GM12878 (cell line): ENCODE measurements around the gene GPATCH11.

Experiments used
- EZH2 ChIP-seq: IDR thresholded peaks from 2 replicates; pipeline ENCODE4 v1.6.1; 2012; ENCODE audit warnings: low read depth, mild to moderate bottlenecking, control low read depth, inconsistent platforms, low read length, borderline replicate concordance; ENCODE audit not compliant: control insufficient read depth
- FOS ChIP-seq: IDR thresholded peaks from 3 replicates; pipeline ENCODE4 v1.6.1; 2011; ENCODE audit warnings: borderline replicate concordance; ENCODE audit not compliant: insufficient read length; ENCODE audit errors: extremely low read depth
- SIN3A ChIP-seq: IDR thresholded peaks from 2 replicates; pipeline ENCODE4 v1.6.1; 2012; ENCODE audit warnings: low read depth, low read length, improper control_type of control experiment
- SP1 ChIP-seq: IDR thresholded peaks from one replicate; pipeline ENCODE4 v1.6.1; 2011; ENCODE audit warnings: low read depth, low read length
- ZNF274 ChIP-seq: IDR thresholded peaks from one replicate; pipeline ENCODE4 v1.8.0; 2011; ENCODE audit not compliant: insufficient read length, insufficient read depth
- TF ChIP-seq, protein P1 (sequence below): fragments of 450-650 bp; IDR thresholded peaks from 2 replicates; pipeline ENCODE4 v1.6.1; 2017; ENCODE audit warnings: mild to moderate bottlenecking
- TF ChIP-seq, protein P2 (sequence below), 3 experiments: IDR thresholded peaks in 2 of 3; conservative IDR thresholded peaks in 1 of 3; 2 replicates each; pipeline ENCODE4 v1.5.1; 2011; ENCODE audit warnings: low read depth in 3 of 3, low read length in 3 of 3, mild to moderate bottlenecking in 3 of 3, control low read depth in 2 of 3, moderate library complexity in 2 of 3, inconsistent platforms in 1 of 3, mixed read lengths in 1 of 3; ENCODE audit not compliant: control insufficient read depth in 2 of 3, insufficient read depth in 1 of 3; ENCODE audit errors: extremely low read depth in 1 of 3

DNA sequence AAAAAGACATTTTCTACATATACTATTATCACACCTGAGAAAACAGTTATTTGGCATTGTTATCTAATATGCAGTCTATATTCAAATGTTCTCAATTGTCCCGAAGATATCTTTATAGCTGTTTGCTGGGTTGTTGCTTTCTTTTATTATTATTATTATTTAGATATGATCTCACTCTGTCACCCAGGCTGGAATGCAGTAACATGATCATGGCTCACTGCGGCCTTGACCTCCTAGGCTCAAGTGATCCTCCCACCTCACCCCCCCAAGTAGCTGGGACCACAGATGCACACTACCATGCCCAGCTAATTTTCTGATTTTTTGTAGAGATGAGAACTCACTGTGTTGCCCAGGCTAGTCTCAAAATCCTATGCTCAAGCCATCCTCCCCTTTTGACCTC is 19.9 kb downstream of the GPATCH11 start:
- TF ChIP-seq EZH2 (no peak), SP1 (no peak), FOS (no peak), SIN3A (no peak), ZNF274 (no peak)
- TF ChIP-seq, protein P1, sequence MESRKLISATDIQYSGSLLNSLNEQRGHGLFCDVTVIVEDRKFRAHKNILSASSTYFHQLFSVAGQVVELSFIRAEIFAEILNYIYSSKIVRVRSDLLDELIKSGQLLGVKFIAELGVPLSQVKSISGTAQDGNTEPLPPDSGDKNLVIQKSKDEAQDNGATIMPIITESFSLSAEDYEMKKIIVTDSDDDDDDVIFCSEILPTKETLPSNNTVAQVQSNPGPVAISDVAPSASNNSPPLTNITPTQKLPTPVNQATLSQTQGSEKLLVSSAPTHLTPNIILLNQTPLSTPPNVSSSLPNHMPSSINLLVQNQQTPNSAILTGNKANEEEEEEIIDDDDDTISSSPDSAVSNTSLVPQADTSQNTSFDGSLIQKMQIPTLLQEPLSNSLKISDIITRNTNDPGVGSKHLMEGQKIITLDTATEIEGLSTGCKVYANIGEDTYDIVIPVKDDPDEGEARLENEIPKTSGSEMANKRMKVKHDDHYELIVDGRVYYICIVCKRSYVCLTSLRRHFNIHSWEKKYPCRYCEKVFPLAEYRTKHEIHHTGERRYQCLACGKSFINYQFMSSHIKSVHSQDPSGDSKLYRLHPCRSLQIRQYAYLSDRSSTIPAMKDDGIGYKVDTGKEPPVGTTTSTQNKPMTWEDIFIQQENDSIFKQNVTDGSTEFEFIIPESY = no peak
- TF ChIP-seq, protein P2, sequence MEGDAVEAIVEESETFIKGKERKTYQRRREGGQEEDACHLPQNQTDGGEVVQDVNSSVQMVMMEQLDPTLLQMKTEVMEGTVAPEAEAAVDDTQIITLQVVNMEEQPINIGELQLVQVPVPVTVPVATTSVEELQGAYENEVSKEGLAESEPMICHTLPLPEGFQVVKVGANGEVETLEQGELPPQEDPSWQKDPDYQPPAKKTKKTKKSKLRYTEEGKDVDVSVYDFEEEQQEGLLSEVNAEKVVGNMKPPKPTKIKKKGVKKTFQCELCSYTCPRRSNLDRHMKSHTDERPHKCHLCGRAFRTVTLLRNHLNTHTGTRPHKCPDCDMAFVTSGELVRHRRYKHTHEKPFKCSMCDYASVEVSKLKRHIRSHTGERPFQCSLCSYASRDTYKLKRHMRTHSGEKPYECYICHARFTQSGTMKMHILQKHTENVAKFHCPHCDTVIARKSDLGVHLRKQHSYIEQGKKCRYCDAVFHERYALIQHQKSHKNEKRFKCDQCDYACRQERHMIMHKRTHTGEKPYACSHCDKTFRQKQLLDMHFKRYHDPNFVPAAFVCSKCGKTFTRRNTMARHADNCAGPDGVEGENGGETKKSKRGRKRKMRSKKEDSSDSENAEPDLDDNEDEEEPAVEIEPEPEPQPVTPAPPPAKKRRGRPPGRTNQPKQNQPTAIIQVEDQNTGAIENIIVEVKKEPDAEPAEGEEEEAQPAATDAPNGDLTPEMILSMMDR (IDR thresholded peaks at IDR 0.05 in 2 of 3, conservative IDR thresholded peaks at IDR 0.05 in 1 of 3; ENCODE audit: control insufficient read depth in 2 of 3, extremely low read depth in 1 of 3, insufficient read depth in 1 of 3, low read depth in 3 of 3, low read length in 3 of 3) = no peak
